NCI-H82 (cell line): ENCODE data around the gene GMEB1.
"Not testable (repeated sequence)": the region's sequence is repeated elsewhere in the genome, so short reads cannot be mapped to it uniquely, and the experiment has no call there.

ENCODE experiments used
- DNase-seq: peaks from one replicate; lab custom pipeline; 2025; lab: John Stamatoyannopoulos, UW

The GMEB1 gene

DNA sequence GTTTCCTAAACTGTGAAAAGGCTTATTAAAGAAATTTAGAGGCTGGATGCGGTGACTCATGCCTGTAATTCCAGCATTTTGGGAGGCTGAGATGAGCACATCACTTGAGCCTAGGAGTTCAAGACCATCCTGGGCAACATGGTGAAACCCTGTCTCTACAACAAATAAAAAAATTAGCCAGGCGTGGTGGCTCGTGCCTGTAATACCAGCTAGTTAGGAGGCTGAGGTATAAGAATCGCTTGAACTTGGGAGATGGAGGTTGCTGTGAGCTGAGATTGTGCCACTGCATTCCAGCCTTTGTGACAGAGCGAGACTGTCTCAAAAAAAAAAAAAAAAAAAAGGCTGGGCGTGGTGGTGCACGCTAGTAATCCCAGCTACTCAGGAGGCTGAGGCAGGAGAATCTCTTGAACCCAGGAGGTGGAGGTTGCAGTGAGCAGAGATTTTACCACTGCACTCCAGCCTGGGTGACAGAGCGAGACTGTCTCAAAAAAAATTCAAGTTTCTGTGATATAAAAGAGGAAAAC lies 82.2 kb downstream of the GMEB1 start:
- not testable (repeated sequence) for DNase-seq

DNA sequence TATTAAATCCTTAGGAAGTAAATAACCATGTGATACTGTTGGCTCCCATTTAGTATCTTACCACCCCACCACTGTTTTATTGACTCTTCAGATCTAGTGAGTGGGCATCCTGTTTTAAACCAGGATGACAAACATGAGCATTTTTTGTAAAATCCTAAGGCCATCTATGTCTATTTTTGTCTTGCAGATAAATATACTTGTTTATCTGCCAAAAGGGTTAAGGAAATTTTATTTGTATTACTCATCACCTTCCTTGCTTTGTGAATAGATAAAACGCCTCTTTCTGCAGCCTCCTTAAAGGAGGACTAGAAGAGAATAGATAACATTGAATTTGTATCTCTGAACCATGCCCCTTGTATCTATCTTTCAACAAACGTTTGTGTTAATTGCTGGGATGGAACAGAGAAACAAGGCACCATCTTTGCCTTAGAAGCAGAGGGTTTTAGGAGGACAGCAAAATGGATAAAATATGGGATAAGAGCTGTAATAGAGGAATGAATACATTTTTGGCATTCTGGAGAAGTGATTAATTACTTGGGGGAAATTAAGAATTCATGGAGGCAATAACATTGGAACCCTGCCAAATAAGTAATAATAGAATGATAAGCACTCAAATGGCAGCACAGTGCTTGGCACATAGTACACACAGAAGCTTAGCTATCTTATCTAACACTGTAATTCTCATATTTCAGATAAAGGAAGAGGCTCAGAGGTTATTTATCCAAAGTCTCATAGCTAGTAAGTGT lies 82.9 kb downstream of the GMEB1 start:
- DNase-seq: no peak

DNA sequence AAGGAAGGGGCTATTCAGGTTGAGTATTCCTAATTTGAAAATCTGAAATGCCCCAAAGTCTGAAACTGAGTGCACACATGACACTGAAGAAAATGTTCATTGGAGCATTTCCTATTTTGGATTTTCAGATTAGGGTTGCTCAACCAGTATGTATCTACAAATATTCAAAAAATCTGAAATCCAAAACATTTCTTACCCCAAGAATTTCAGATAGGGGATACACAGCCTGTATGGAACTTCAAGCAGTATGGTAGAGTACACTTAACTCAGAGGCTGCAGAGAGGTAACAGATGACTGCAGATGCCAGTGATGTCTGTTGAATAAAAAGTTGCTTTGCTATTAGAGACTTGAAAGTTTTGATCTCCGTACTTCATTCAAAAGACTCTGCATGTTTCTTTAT lies 87.1 kb downstream of the GMEB1 start:
- no peak for DNase-seq

- peak; percentile 19 for DNase-seq
Measured at GRCh38 chr1:28756846-28757245, 88.3 kb downstream of the GMEB1 start.

DNA sequence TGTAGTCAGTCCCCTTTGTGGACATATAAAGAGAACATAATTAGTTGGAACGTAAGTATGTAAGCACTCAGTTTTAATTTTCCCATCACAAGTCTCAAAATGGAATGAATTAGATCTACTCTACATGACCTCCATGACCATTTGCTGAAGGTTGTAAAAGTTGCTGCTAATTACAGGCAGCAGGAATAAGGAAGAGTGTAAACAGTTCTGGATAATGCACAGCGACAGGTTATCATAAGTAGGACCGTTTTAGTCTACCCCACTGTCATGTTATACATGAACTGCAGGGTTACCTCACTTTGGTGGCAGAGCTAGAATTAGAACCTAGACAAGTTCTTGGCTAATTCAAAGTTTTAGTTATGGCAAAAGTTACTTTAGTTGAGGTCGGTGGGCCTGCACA lies 89.8 kb downstream of the GMEB1 start:
- no peak for DNase-seq

- no peak for DNase-seq
Measured at GRCh38 chr1:28759257-28759656, 90.7 kb downstream of the GMEB1 start.

GRCh38 chr1:28761189-28761588 lies 92.6 kb downstream of the GMEB1 start:
- DNase-seq: no peak

GRCh38 chr1:28766532-28767183 lies 98.1 kb downstream of the GMEB1 start:
- no peak for DNase-seq
